ENCODE measurements around the gene NELFB. TPM values are rescaled to one million over a fixed set of nuclear protein-coding genes. Genes with fewer than 3 reads are reported as not detected.

The NELFB gene
- total RNA-seq, 1 donor from 2014 or later, result 47.7 TPM

DNA sequence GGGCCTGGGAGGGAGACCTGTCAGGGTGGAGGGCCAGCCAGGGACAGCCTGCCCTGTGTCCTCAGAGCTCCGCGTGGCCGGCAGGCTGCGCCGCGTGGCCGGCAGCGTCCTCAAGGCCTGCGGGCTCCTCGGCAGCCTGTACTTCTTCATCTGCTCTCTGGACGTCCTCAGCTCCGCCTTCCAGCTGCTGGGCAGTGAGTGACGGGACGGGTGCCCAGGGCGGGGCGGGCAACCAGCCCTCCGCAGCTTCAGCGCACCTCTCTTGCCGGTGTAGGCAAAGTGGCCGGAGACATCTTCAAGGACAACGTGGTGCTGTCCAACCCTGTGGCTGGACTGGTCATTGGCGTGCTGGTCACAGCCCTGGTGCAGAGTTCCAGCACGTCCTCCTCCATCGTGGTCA is 22.6 kb upstream of the NELFB start:
- no peak overlapping the region for H3K4me3 ChIP-seq (ENCODE audit: low read depth, low read length)
- no peak for DNase-seq (ENCODE audit: low read depth)
- TF ChIP-seq, protein P1, sequence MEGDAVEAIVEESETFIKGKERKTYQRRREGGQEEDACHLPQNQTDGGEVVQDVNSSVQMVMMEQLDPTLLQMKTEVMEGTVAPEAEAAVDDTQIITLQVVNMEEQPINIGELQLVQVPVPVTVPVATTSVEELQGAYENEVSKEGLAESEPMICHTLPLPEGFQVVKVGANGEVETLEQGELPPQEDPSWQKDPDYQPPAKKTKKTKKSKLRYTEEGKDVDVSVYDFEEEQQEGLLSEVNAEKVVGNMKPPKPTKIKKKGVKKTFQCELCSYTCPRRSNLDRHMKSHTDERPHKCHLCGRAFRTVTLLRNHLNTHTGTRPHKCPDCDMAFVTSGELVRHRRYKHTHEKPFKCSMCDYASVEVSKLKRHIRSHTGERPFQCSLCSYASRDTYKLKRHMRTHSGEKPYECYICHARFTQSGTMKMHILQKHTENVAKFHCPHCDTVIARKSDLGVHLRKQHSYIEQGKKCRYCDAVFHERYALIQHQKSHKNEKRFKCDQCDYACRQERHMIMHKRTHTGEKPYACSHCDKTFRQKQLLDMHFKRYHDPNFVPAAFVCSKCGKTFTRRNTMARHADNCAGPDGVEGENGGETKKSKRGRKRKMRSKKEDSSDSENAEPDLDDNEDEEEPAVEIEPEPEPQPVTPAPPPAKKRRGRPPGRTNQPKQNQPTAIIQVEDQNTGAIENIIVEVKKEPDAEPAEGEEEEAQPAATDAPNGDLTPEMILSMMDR (conservative IDR thresholded peaks at IDR 0.05; ENCODE audit: low read depth, low read length), result no peak

- no peak overlapping the region for H3K4me3 ChIP-seq (ENCODE audit: low read depth, low read length)
- TF ChIP-seq, protein P1 (conservative IDR thresholded peaks at IDR 0.05; ENCODE audit: low read depth, low read length), result no peak
- DNase-seq (ENCODE audit: low read depth), result no peak
These were observed 21.8 kb upstream of the NELFB start for GRCh38 chr9:137233143-137233980.

GRCh38 chr9:137234055-137234697 is 21.0 kb upstream of the NELFB start:
- TF ChIP-seq, protein P1 (conservative IDR thresholded peaks at IDR 0.05; ENCODE audit: low read depth, low read length), result no peak
- DNase-seq (ENCODE audit: low read depth), result no peak
- H3K4me3 ChIP-seq (ENCODE audit: low read depth, low read length), result no peak overlapping the region

- H3K4me3 ChIP-seq (ENCODE audit: low read depth, low read length), result no peak overlapping the region
- no peak for DNase-seq (ENCODE audit: low read depth)
- TF ChIP-seq, protein P1 (conservative IDR thresholded peaks at IDR 0.05; ENCODE audit: low read depth, low read length), result no peak
These were observed 20.2 kb upstream of the NELFB start for GRCh38 chr9:137234758-137235423.

DNA sequence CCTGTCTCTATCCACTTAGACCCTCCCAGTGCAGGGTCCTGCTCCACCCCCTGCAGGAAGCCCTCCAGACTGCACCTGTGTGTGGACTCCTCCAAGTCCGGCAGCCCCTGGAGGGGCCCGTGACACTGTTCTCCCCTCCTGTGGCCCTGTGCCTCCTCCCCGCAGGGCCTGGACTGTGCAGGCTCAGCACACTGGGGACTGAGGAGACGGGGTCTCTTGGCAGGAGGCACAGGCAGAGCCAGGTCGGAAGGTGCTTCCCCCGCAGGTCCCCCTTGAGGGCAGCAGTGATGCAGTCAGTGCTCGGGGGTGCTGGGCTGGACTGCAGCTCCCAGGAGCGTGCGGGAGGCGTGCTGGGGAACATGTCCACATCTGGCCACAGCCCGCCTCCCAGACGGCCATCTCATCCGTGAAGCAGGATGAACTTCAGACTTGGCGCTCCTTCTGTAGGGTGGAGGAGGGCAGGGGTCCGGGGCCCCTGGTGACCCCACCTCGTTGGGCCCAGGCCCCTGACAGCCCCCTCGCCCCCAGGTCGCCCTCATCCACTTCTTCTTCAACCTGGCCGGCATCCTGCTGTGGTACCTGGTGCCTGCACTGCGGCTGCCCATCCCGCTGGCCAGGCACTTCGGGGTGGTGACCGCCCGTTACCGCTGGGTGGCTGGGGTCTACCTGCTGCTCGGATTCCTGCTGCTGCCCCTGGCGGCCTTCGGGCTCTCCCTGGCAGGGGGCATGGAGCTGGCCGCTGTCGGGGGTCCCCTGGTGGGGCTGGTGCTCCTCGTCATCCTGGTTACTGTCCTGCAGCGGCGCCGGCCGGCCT is 19.5 kb upstream of the NELFB start:
- H3K4me3 ChIP-seq (ENCODE audit: low read depth, low read length), result peak overlapping the region; percentile 23
- TF ChIP-seq, protein P1 (conservative IDR thresholded peaks at IDR 0.05; ENCODE audit: low read depth, low read length), result no peak
- no peak for DNase-seq (ENCODE audit: low read depth)

- no peak for DNase-seq (ENCODE audit: low read depth)
- TF ChIP-seq, protein P1 (conservative IDR thresholded peaks at IDR 0.05; ENCODE audit: low read depth, low read length), result peak; percentile 95
- H3K4me3 ChIP-seq (ENCODE audit: low read depth, low read length), result peak overlapping the region; percentile 23
These were observed 18.7 kb upstream of the NELFB start for GRCh38 chr9:137236238-137236935.
